K562 (cell line): Measurements from ENCODE around the gene CCDC9. TPM values are rescaled to one million over a fixed set of nuclear protein-coding genes. Genes with fewer than 3 reads are reported as not detected.

Experiments used
- ARID3B ChIP-seq: fragments of 250-450 bp; sonication (Bioruptor Pico); IDR thresholded peaks from 2 replicates; pipeline ENCODE4 v1.4.0; 2020; ENCODE audit warnings: borderline replicate concordance
- BHLHE40 ChIP-seq: IDR thresholded peaks from 2 replicates; pipeline ENCODE4 v1.6.1; 2011; ENCODE audit warnings: low read length, improper control_type of control experiment
- CEBPG ChIP-seq, 3 experiments: fragments of 200-800 bp in 1 of 3; sonication (Bioruptor generic) in 1 of 3; sonication (generic) in 1 of 3; formaldehyde crosslinking in 1 of 3; IDR thresholded peaks in 2 of 3; conservative IDR thresholded peaks in 1 of 3; 2 replicates each; pipeline versions ENCODE4 v1.6.1 to v1.8.0; 2016 to 2022; ENCODE audit warnings: missing compliant biosample characterization in 2 of 3, missing genetic modification characterization in 2 of 3, mild to moderate bottlenecking in 1 of 3, missing genetic modification reagents in 1 of 3
- COPS2 ChIP-seq: fragments of 450-650 bp; conservative IDR thresholded peaks from 2 replicates; pipeline ENCODE4 v1.6.1; 2016; ENCODE audit warnings: mild to moderate bottlenecking, moderate library complexity
- CTBP1 ChIP-seq: fragments of 450-650 bp; IDR thresholded peaks from 2 replicates; pipeline ENCODE4 v1.6.1; 2016; ENCODE audit warnings: borderline replicate concordance
- ELF2 ChIP-seq: fragments of 250-450 bp; sonication (Bioruptor Pico); IDR thresholded peaks from 2 replicates; pipeline ENCODE4 v1.5.0; 2021; ENCODE audit warnings: mild to moderate bottlenecking
- ELK3 ChIP-seq: fragments of 450-650 bp; formaldehyde crosslinking; IDR thresholded peaks from 2 replicates; pipeline ENCODE4 v1.4.0; 2020; ENCODE audit warnings: mild to moderate bottlenecking
- IRF2 ChIP-seq: sonication (generic); formaldehyde crosslinking; IDR thresholded peaks from 2 replicates; pipeline ENCODE4 v1.8.1; 2022; ENCODE audit warnings: mild to moderate bottlenecking, missing genetic modification reagents
- MAZ ChIP-seq, 2 experiments: fragments of 450-650 bp in 1 of 2; sonication (generic) in 1 of 2; formaldehyde crosslinking; IDR thresholded peaks in 1 of 2; conservative IDR thresholded peaks in 1 of 2; 2 replicates each; pipeline versions ENCODE4 v1.4.0 to v1.5.0; 2020; ENCODE audit warnings: mild to moderate bottlenecking in 1 of 2, missing genetic modification reagents in 1 of 2
- MLX ChIP-seq, 2 experiments: fragments of 450-650 bp in 1 of 2; sonication (generic) in 1 of 2; formaldehyde crosslinking; conservative IDR thresholded peaks; 2 replicates each; pipeline versions ENCODE4 v1.4.0 to v1.8.1; 2020 to 2022; ENCODE audit warnings: mild to moderate bottlenecking in 1 of 2, missing genetic modification reagents in 1 of 2
- MYNN ChIP-seq, 2 experiments: sonication (generic); formaldehyde crosslinking in 1 of 2; IDR thresholded peaks; 2 replicates each; pipeline versions ENCODE4 v1.5.0 to v1.6.1; 2016 to 2020; ENCODE audit warnings: antibody characterized with exemption in 1 of 2, missing genetic modification reagents in 1 of 2
- PTTG1 ChIP-seq: fragments of 450-650 bp; IDR thresholded peaks from 2 replicates; pipeline ENCODE4 v1.6.1; 2016; ENCODE audit warnings: low read depth, mild to moderate bottlenecking, missing genetic modification characterization, missing compliant biosample characterization
- SMAD2 ChIP-seq: fragments of 150-350 bp; IDR thresholded peaks from 2 replicates; pipeline ENCODE4 v1.6.1; 2014; ENCODE audit warnings: low read depth, mild to moderate bottlenecking, low read length
- SP2 ChIP-seq: IDR thresholded peaks from 2 replicates; pipeline ENCODE4 v1.6.1; 2011; ENCODE audit warnings: mild to moderate bottlenecking, low read depth, low read length, moderate library complexity; ENCODE audit not compliant: poor library complexity, severe bottlenecking; ENCODE audit errors: extremely low read depth
- SUPT5H ChIP-seq: fragments of 450-650 bp; IDR thresholded peaks from 2 replicates; pipeline ENCODE4 v1.6.1; 2016
- XRCC5 ChIP-seq: fragments of 200-400 bp; formaldehyde crosslinking; IDR thresholded peaks from 2 replicates; pipeline ENCODE4 v1.6.1; 2017; ENCODE audit warnings: low read depth, mild to moderate bottlenecking, low read length
- ZNF212 ChIP-seq: fragments of 450-650 bp; formaldehyde crosslinking; IDR thresholded peaks from 2 replicates; pipeline ENCODE4 v1.4.0; 2020; ENCODE audit warnings: mild to moderate bottlenecking
- ZNF232 ChIP-seq: sonication (generic); formaldehyde crosslinking; IDR thresholded peaks from 2 replicates; pipeline ENCODE4 v1.8.0; 2022; ENCODE audit warnings: mild to moderate bottlenecking, missing genetic modification reagents
- ZNF24 ChIP-seq: fragments of 450-650 bp; IDR thresholded peaks from 2 replicates; pipeline ENCODE4 v1.6.1; 2016
- ZNF444 ChIP-seq: fragments of 250-450 bp; sonication (Bioruptor Pico); IDR thresholded peaks from 2 replicates; pipeline ENCODE4 v1.4.0; 2020; ENCODE audit warnings: mild to moderate bottlenecking, moderate library complexity
- ZNF507 ChIP-seq: conservative IDR thresholded peaks from 2 replicates; pipeline ENCODE4 v1.6.1; 2017; ENCODE audit warnings: missing genetic modification characterization, missing compliant biosample characterization
- ZNF584 ChIP-seq: fragments of 200-800 bp; sonication (Bioruptor generic); IDR thresholded peaks from 2 replicates; pipeline ENCODE4 v1.6.1; 2016; ENCODE audit warnings: low read depth, mild to moderate bottlenecking, missing genetic modification characterization, missing compliant biosample characterization
- ZNF639 ChIP-seq, 2 experiments: fragments of 200-800 bp in 1 of 2; sonication (Bioruptor generic) in 1 of 2; sonication (generic) in 1 of 2; formaldehyde crosslinking in 1 of 2; IDR thresholded peaks in 1 of 2; conservative IDR thresholded peaks in 1 of 2; 2 replicates each; pipeline versions ENCODE4 v1.5.0 to v1.6.1; 2016 to 2020; ENCODE audit warnings: missing compliant biosample characterization in 1 of 2, missing genetic modification characterization in 1 of 2, missing genetic modification reagents in 1 of 2
- polyA plus RNA-seq, 8 experiments: library from polyadenylated mRNA; depleted of rRNA in 4 of 8; stranded (reverse) in 5 of 8; unstranded in 3 of 8; fragments of >200 nt; fragmentation: Nextera tagmentation in 2 of 8; fragmentation: Illumina TruSeq in 1 of 8; extraction: Ambion mirVana in 2 of 8; extraction: Trizol in 1 of 8; gene quantifications; 2 replicates each; pipeline versions ENCODE4 v1.2.1 to v1.2.3, GENCODE V29; 2011 to 2014; ENCODE audit warnings: inconsistent platforms in 1 of 8, missing spikeins in 1 of 8
- total RNA-seq, 7 experiments: library from RNA; depleted of rRNA in 6 of 7; stranded (reverse); fragments of >200 nt in 6 of 7; fragmentation: Illumina TruSeq in 2 of 7; extraction: Trizol in 2 of 7; gene quantifications; 2 replicates each; pipeline versions ENCODE4 v1.2.1 to v1.2.3, GENCODE V29; 2011 to 2021; ENCODE audit warnings: low replicate concordance in 1 of 7

The CCDC9 gene
- total and polyA plus RNA-seq, 9 of the 15 experiments (the other 6 are each of a cell fraction or from before 2014, with no cell fraction given): 0.23 to 38.6 (median 8.4) TPM

- TF ChIP-seq ELK3 (CRISPR knock-in tag) (no peak), MLX (CRISPR knock-in tag; conservative IDR thresholded peaks at IDR 0.05) (no peak), SUPT5H (peak; percentile 84), ZNF444 (CRISPR knock-in tag) (no peak), ELF2 (peak; percentile 80), SP2 (no peak), ZNF639 (CRISPR knock-in tag; conservative IDR thresholded peaks at IDR 0.05 in 1 of 2, IDR thresholded peaks at IDR 0.05 in 1 of 2) (peak in 1 of 2 experiments; percentile 96; a peak in 2 of 4 replicates), CEBPG (CRISPR knock-in tag; IDR thresholded peaks at IDR 0.05) (peak; percentile 62), CEBPG (tag; conservative IDR thresholded peaks at IDR 0.05 in 1 of 2, IDR thresholded peaks at IDR 0.05 in 1 of 2) (peak; percentile 47 to 76; a peak in 3 of 4 replicates), ZNF507 (no peak), ARID3B (no peak), SMAD2 (no peak), PTTG1 (tag) (no peak), IRF2 (no peak), ZNF24 (no peak), XRCC5 (peak; percentile 15; the same call in 1 of the 2 replicates), ZNF212 (CRISPR knock-in tag) (no peak), MYNN (IDR thresholded peaks at IDR 0.05) (no peak), MYNN (CRISPR knock-in tag; IDR thresholded peaks at IDR 0.05) (no peak), ZNF584 (CRISPR knock-in tag) (no peak), COPS2 (no peak), BHLHE40 (peak; percentile 81), ZNF232 (CRISPR knock-in tag) (no peak), MAZ (CRISPR knock-in tag; conservative IDR thresholded peaks at IDR 0.05 in 1 of 2, IDR thresholded peaks at IDR 0.05 in 1 of 2) (peak; percentile 68 to 84), CTBP1 (peak; percentile 41; the same call in 1 of the 2 replicates)
These were observed at the start of gene CCDC9 (continued) for GRCh38 chr19:47255879-47256692.
